CD4-positive, alpha-beta T cell treated with Interleukin-4 for 1 hour (primary cell): ENCODE results near the gene CEMIP2.
A peak's percentile ranks its signal among the peaks of the same experiment; 100 is the strongest.

ENCODE experiments used
- DNase-seq, 2 donors: peaks; one replicate each; pipeline ENCODE4 v3.0.0-alpha.2; 2020 to 2022

Gene CEMIP2

DNA sequence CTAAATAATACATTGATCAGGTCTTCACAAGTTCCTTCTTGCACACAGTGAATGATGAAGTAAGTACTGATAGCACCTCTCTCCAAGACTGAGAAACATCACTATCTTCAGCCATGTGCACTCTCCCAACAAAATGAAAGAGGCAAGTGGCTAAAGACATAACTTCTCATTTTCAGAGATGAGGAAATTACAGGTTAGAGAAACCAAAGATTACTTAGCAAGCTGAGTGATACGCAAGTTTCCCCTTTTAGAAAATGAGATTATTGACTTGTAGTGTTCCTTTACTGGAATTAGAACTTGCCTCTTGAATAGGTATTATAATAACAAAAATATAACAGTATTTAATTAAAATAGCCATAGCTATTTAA, 21.6 kb downstream of the CEMIP2 start:
- DNase-seq = no peak

DNA sequence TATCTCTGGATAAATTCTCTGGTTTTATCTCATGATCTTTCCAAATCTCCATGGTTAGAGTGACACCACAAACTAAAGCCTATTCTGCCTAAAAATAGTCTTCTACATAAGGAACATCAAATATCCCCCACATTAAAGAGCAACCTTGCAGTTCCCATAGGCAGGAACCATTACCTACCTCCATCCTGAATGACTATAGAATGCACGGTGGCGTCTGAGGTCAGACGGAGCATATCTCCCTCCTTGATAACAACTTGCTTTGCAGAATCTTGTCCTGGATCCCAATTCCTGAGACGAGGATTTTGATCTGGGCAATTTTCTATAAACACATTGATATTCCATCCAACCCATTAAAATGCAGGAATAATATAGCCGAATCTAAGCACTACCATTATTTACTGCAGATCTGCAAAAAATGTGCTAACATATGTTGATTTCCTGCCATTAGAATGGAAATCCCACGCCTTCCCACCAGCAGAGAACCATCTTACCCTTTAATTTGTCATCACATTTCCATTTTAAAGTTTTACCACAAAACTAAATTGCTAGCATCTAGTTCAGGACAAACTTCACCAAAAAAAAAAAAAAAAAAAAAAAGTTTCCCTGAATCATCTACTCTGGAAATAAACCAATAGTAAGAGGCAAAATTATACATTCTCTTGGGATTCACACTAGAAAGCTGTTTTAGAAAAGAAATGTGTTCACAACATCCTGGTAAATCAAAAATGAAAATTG, 22.1 kb downstream of the CEMIP2 start:
- DNase-seq = no peak

DNA sequence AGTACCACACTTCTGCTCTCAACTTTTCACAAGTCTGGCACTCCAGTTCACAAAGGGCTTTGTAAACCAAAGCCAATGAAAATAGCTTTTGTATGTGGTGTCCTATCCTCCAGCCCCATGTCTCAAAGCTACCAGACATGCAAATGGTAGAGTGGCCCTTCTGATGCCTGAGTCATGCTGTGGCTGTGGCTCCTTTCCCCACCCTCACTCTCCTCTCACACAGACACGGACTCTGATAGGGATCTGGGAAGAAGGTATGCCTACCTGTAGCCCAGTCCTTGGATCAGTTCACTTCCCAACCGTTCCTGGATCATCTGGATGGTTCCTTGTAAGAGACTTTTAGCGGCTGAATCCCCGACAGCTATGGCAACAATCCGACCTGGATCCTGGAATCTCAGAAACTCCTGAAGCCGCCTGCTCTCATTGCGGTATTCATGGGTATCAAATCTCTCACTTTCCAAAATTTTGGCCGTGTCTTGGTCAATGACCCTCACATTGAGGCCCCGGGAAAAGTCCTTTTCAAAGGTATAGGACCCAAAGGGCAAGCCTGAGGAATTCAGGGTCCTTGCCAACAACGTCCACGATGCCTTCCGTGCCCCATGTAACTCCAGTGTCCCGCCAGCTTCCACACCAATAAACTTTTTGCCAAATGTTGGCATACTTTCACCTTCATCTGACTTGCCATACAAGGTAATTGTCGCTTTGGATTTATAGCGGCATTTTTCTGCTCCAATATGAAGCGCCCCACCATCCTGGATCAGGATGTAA, 23.4 kb downstream of the CEMIP2 start:
- DNase-seq = no peak

DNA sequence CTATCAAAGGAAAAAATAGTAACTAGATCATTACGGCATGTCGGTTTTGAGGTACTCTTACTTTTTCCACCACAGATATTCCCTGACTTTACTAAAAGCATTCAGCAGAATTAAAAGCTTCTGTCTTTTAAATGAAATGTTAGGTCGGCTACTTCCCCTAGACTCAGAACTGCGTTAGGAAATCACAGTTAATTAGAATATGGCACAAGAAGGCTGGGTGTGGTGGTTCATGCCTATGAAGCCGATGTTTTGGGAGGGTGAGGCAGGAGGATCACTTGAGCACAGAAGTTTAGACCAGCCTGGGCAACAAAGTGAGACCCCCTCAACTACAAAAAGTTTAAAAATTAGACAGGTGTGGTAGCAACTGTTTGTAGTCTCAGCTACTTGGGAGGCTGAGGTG, 24.4 kb downstream of the CEMIP2 start:
- no peak for DNase-seq

DNA sequence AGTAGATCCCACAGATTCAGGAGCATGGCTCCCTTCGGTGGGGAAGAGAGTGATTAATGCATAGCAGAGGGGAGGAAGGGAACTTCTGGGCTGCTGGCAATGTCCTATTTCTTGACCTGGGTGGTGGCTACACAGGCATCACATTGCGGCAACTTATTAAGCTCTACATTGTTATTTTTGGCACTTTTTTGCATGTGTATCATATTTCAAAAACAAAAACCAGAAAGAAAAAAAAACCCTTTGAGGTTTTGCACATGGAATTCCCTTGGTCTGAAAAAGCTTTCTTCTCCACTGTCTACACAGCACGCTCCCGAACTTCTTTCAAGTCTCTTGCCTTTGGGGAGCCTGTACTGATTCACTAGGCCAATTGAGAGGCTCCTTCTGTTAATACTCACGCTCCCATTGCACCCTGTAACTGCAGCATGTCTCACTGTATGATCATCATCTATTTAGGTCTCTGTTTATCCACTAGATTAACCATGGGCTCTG, 25.1 kb downstream of the CEMIP2 start:
- no peak for DNase-seq

DNA sequence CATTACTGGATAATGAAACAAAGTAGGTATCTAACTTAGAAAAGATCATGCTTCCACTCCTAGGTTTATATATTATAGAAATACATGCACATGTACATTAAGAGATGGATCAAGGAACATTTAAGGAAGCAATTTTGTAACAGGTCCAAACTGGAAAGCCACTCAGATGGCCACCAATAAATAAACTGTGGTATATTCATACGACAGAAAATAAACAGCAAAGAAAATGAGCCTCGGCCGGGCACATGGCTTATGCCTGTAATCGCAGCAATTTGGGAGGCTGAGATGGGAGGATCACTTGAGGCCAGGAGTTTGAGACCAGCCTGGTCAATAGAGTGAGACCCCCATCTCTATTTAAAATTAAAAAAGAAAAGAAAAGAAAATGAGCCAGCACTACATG, 25.6 kb downstream of the CEMIP2 start:
- no peak for DNase-seq

DNA sequence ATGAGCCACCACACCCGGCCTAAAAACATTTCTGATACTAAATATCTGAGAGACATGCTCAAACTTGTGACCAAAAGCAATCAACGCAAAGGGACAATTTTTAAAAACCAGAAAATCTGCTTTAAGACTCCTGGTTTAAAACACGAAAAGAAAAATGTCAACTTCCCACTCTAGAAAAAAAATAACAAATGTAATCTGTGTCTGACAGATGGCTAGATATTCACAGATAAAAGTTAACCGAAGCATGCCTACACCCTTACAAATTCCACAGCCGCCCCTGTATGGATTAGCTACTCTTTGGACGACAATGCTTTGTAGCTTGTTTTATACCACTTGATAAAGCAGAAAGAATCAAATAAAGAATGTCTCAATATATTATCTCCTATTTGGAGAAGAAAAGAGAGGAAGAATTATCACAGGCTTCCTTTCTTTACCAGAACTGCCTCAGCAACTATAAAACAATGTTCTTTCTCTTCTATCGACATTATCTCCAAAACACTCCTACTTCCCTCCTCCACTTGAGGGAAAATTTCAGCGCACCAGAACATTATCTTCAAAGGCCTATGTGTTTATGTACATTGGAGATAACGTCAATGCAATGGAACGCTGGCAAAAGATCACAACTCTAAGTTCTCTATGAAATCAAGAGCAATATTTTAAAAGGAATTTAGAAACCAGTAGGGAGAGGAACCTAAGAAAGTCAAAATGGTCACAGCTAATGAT, 26.2 kb downstream of the CEMIP2 start:
- no peak for DNase-seq

DNA sequence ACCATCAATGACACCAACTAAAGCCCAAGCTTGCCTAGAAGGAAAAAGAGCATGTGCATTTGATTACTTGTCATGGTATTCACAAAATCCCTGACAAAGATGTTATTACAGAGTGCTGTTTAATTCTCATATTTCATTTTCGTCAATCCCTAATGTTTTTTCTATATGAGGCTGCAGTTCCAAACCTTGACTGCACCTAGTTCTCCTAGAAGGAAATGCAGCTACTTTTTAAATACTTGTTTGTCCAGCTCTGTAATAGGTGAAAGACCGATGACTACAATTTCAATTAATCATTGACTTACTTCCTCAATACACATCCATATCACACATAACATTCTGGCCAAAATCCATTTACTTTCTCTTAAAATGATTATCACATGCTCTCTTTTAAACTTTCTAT, 28.1 kb downstream of the CEMIP2 start:
- no peak for DNase-seq

DNA sequence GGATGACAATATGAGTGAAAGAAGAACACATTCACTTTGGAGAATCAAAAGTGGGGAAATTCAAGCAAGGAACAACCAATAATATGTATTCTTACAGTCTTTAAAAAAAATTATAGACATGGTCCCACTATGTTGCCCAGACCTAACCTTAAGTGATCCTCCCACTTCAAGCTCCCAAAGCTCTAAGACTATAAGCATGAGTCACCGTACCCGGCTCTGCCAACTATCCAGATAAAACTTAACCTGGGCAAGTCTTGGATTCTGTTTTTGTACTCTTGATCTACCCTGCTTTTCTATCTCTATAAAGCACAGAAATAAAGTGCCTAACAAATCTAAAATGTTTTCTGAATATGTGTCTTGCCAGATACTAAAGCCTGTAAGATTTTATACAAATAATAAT, 30.9 kb downstream of the CEMIP2 start:
- no peak for DNase-seq

DNA sequence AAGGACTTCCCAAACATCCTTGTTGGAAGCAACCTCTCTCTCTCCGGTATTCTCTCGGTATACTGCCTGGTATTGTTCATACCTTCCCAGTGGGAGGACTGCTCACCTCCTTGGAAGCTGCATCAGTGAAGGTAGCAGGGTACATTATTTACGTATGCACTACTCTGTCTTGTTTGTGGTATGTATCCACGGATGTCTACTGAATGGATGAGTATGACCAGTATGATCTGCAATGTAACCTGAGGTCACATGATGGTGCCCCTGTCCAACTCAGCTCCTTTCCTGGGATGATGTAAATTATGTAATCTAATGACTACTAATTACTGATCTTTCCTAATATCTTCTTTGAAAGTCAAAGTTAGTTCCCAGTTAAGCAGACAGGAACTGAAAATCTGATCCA, 32.1 kb downstream of the CEMIP2 start:
- no peak for DNase-seq

DNA sequence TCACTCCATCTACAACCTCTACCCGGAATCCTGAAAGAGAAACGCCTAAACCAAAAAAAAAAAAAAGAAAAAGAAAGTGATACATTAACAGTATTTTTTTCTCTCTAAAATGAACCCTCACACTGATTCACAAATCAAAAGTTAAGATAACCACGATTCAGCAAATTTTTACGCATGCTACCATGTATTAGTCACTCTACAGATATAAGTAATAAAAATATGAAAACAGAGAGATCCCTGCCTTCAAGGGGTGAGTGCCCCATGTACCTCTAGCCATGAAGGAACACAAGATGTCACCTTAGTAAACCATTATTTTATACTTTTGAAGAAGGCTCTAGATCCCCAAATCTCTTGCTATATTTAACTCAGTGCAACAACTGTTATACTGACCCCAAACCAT, 33.4 kb downstream of the CEMIP2 start:
- no peak for DNase-seq

DNA sequence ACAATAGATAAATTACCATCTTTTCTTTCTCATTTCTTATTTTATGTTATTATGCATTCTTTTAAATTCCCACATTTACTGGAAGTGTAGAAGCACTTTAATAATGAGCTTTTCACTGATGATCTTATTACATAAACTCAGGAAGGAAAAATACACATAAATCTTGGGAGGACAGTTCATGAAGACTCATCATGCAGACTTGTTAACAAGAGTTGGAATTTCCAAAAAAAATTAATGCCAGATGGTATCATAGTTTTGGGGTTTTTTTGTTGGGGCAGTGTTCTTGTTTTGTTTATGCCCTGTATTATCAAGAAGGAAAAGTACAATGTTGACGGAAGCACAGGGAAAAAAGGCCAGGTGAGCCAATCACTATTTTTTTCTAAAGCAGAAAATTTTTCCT, 35.1 kb downstream of the CEMIP2 start:
- no peak for DNase-seq

DNA sequence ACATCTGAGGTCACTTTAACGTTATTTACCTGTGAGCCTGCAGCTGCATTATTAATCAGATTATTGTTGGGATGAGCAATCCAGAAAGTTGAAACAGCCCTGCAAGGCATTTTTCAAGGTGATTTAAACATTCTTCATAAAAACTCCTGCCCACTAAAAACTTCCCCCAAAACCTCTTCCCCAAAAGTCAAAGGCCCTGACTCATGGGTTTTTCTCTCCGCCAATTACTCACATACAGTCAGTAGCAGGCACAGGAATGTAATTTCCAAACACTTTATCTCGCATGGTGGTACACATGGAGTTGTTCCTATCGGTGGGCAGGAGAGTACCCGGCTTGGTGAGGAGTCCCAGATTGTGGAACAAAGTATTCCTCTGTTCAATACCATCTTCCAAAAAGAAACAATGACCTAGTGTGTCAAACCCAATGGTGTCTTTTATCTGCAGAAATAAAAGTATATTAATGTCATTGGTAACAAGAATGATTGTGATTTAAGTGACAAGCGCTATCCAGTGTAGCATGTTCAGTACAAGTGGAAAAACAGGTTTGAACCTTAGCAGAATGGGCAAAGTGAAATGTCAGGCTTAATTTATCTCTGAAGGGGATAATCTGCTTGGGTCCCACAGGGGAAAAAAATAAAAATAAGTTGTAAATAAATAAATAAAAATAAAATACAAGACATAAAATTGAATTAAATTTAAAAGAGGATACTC, 38.3 kb downstream of the CEMIP2 start:
- DNase-seq = no peak

DNA sequence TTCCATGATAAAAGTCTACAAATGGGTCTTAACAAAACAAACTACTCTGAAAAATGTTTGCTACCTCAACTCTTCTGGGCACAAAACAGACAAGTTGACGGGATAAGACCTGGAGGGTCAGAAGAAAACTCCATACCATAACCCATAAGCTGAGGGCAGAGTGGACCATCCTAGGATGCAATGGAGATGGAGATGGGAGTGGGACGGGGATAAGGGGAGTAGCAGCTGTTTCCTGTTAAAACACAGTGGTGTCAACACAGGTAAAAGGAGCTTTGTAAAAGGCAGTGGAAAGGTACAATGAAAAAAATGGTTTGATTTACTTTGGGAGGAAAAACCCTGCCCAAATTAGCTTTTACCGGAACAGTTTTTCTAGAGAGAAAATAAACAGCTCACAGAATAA, 41.6 kb downstream of the CEMIP2 start:
- no peak for DNase-seq

DNA sequence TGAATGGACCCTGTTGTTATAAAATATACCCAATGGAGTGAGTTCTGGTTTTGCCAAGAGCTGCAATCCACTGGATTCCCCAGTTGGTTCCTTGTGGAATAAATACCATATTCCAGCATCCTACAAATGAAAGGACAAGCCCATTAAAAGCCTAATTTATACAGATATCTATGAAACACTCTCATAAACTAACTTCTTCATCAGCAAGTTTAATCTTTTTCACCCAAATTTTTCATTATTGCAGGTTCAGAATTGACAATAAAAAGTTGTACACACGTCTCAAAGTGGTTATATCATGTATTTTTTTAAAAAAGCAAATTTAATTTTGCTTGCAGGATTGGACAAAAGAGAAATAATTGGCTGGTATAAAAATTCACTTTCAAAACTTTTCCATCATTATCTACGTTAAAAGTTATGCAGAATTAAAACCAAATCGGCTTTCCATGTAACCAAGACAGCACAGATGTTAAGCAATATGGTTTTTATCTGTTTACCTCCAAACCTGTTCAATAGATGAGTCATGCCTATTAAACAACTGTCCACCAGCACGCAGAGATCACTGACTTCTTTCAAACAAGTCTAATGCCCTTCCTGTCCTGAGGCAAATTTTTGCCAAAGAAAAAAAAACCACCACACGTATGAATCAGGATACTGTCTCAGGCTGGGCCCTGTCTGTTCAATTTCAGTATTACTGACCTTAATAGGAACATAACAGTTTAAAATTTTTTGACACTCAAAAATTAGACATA, 42.5 kb downstream of the CEMIP2 start:
- no peak for DNase-seq

DNA sequence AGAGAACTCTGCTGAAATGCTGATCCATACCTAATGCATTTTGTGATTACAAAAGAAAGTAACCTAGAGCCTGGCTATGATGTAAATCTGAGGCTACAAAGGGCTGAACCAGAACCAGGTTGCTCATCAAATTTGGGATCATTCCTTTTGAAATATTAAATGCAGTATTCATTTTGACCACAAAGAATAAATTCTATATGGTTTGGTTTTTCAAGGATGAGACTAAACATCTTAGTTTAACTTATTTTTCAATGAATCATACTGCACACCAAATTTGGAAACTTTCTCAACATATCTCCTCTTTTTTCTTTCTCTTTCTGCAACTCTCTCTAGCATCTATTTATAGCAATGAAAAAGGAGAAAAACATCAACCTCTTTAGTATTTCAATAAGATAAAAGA, 46.5 kb downstream of the CEMIP2 start:
- no peak for DNase-seq

DNA sequence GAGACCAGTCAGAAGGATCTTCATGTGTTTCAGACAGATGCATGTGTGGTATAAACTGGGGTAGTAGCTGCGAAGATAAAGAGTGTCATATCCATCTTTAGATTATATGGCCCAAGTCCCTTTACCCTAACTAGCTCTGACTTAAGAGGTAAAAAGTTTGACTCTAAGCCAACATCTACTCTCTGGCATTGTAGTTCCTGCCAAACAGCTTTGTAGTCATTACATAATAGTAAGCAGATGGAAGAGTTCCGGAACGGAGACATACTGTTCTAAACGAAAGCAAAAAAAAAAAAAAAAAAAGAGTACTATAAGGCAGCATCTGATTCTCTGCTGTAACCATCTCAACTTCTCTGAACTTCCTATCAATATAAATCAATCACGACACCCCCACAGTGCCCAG, 48.8 kb downstream of the CEMIP2 start:
- DNase-seq = no peak

DNA sequence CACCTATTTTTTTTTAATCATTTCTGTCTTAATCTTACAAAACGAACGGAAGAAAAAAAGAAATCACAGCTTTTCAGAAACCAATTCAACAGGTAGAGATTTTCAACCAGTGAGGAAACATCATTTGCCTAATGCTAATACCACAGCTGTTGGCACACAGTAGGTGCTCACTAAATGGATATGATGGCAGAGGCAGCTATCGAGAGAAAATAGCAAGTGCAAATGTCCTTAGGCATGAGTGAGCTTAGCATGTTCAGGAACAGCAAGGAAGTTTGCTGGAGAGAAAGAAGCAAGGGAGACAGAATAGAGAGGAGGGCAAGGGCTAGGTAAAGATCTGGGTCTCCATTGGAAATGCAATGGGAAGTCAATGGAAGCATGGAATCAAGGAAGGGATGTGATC, 49.2 kb downstream of the CEMIP2 start:
- no peak for DNase-seq

DNA sequence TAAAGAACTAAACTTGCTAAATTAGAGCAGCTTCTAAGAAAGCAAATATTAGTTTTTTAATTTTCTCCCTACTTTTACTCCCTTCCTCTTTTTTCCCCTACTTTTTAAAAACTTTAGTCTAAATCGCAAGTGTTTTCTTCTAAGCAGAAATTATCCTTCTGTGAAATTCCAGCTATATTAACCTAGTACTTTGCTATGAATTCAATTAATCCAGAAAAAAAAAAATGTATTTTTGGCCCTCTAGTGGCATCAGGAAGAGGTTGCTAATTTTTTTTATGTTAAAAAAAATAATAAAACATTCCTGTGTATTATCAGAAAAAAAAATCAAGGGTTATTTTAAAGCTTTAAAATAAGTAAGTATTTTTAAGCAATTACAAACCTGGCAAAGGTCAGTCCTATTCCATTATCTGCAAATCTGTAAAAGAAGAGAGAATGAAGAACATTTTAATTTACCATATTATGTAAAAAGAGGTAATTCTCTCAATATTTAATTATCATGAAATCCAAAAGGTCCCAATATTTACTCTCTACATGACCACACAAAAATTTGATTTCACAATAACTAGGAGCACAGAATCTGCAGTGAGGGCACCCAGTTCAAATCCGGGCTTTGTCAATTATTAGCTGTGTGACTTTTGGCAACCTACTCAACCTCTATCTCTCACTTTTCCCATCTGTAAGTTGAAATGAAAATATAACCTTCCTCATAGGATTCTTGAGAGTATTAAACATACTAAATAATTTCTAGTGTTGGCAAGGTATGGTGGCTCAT, 52.0 kb downstream of the CEMIP2 start:
- peak in 1 of 2 donors; percentile 18 for DNase-seq

DNA sequence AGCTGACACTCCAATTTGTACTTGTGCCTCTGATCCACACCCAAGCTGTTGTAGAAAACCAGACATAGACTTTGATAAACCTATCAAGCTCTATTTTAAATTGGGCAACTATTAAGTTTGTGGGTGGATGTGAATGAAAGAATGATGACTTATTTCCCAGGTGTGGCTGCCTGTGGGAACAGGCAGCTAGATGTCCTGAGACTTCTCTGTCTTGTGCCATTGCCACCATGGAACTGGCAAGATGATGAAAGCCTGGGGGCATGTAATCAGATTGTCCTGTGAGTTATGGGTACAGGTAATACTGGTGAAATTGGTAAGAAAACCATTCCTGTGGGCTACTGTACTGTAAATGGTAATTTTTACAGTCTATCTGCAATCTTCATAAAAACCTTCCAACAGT, 57.5 kb downstream of the CEMIP2 start:
- no peak for DNase-seq

DNA sequence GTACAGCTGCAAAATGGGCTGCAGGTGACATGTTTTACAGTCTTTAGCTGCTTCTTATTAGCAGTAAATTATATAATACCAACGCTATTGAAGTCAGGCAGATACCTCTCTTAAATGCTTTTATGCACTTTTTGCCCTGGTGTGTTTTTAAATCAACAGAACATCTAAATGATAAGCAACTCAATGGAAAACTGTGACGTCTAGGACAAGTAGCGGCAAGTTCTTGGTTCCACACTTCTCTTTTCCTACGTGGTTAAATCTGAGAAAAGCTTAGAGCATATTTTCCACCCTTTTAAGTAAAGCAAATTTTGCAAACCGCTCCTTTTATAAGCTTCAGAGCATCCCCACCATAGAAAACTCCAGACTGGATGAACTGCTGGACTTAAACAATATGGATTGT, 58.1 kb downstream of the CEMIP2 start:
- DNase-seq = no peak

DNA sequence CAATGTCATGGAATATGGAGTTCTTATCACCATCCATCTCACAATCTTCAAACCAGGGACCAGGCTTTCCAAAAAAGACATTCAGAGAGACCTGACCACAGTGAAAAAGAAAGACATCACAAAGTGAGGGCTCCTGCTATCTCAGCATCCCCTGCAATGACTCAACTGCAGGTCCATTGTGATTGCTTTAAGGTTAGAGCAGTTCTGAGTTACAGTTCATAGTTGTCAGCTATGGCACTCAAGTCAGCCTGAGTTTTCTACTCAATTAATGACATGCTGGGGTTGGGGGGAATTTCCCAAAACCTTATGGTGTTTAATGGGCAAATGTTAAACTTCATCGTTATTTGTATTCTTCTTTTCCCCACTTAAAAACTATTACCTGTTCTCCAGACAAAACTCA, 58.9 kb downstream of the CEMIP2 start:
- DNase-seq = no peak
